PC-3 (cell line): ENCODE data around the gene KCP. TPM values are rescaled to one million over a fixed set of nuclear protein-coding genes. Genes with fewer than 3 reads are reported as not detected.

ENCODE experiments used
- ATAC-seq: fragments of 200-7000 bp; cut with Tn5 transposase; 2 replicates; pipeline ENCODE4 v1.9.1; 2020; ENCODE audit warnings: mild to moderate bottlenecking, moderate library complexity
- BruUV-seq: library from RNA; stranded (reverse); fragments of 400-500 nt; replicated peaks from 2 replicates; lab custom pipeline; 2021; lab: Mats Ljungman, UMichigan
- CTCF ChIA-PET: fragments of 300-600 bp; sonication (Branson Sonifier 250); formaldehyde crosslinking; loops from one replicate; lab custom pipeline; 2022; ENCODE audit warnings: antibody characterized with exemption; lab: Charles Lee
- POLR2A ChIA-PET: fragments of 300-600 bp; sonication (Branson Sonifier 250); formaldehyde crosslinking; loops from one replicate; lab custom pipeline; 2022; ENCODE audit warnings: antibody characterized with exemption; ENCODE audit not compliant: unreplicated experiment; lab: Charles Lee
- DNase-seq: peaks from one replicate; pipeline ENCODE4 v3.0.0-alpha.2; 2015
- H2AFZ ChIP-seq: fragments of 300-600 bp; sonication (generic); 2 replicates; pipeline ENCODE4 v1.6.0; 2016; ENCODE audit warnings: antibody characterized with exemption, low read length
- H3F3A ChIP-seq: fragments of 300-600 bp; sonication (generic); one replicate; pipeline ENCODE4 v1.6.0; 2017; ENCODE audit warnings: antibody characterized with exemption, low read length, control low read depth, mild to moderate bottlenecking; ENCODE audit not compliant: unreplicated experiment
- H3K27ac ChIP-seq: fragments of 300-600 bp; sonication (generic); 2 replicates; pipeline ENCODE4 v1.5.1; 2016; ENCODE audit warnings: mild to moderate bottlenecking, low read length
- H3K27me3 ChIP-seq: fragments of 300-600 bp; sonication (generic); 2 replicates; pipeline ENCODE4 v1.6.1; 2016; ENCODE audit warnings: low read length, mixed read lengths
- H3K36me3 ChIP-seq: fragments of 300-600 bp; sonication (generic); 2 replicates; pipeline ENCODE4 v1.6.1; 2016; ENCODE audit warnings: low read depth, mixed run types, low read length, mixed read lengths
- H3K4me1 ChIP-seq: fragments of 300-600 bp; sonication (generic); 2 replicates; pipeline ENCODE4 v1.5.1; 2016; ENCODE audit warnings: low read length; ENCODE audit not compliant: insufficient read depth
- H3K4me2 ChIP-seq: fragments of 300-600 bp; sonication (generic); 2 replicates; pipeline ENCODE4 v1.6.0; 2016; ENCODE audit warnings: low read length
- H3K4me3 ChIP-seq: fragments of 300-600 bp; sonication (generic); 2 replicates; pipeline ENCODE4 v1.5.1; 2016; ENCODE audit warnings: mild to moderate bottlenecking, low read length, mixed read lengths
- H3K79me2 ChIP-seq: fragments of 300-600 bp; sonication (generic); 2 replicates; pipeline ENCODE4 v1.6.1; 2017; ENCODE audit warnings: low read length, mixed read lengths
- H3K9ac ChIP-seq: fragments of 300-600 bp; sonication (generic); 2 replicates; pipeline ENCODE4 v1.6.0; 2016; ENCODE audit warnings: mild to moderate bottlenecking, low read length
- H3K9me2 ChIP-seq: fragments of 300-600 bp; sonication (generic); replicated peaks from 2 replicates; pipeline ENCODE4 v1.6.1; 2016; ENCODE audit warnings: mixed run types, low read length, mixed read lengths
- H3K9me3 ChIP-seq: fragments of 300-600 bp; sonication (generic); 2 replicates; pipeline ENCODE4 v1.6.1; 2016; ENCODE audit warnings: low read length, mixed read lengths
- H4K20me1 ChIP-seq: fragments of 300-600 bp; sonication (generic); 2 replicates; pipeline ENCODE4 v1.6.1; 2016; ENCODE audit warnings: low read length, mixed read lengths
- EZH2 ChIP-seq: fragments of 300-600 bp; sonication (generic); IDR thresholded peaks from one replicate; pipeline ENCODE4 v1.6.1; 2017; ENCODE audit warnings: antibody characterized with exemption, mild to moderate bottlenecking, low read length; ENCODE audit not compliant: unreplicated experiment
- EZH2phosphoT487 ChIP-seq: fragments of 300-600 bp; sonication (generic); IDR thresholded peaks from 2 replicates; pipeline ENCODE4 v1.6.1; 2018; ENCODE audit warnings: mild to moderate bottlenecking, antibody characterized with exemption, low read length, borderline replicate concordance
- intact Hi-C: fragments of 100-400 bp; cut with micrococcal nuclease; formaldehyde crosslinking; loops from 2 replicates; pipeline ENCODE4 v1.9.0; 2023
- total RNA-seq: library from RNA; depleted of rRNA; stranded (reverse); fragments of >200 nt; gene quantifications from 2 replicates; pipeline ENCODE4 v1.2.3, GENCODE V29; 2014
- TF ChIP-seq, protein P1 (sequence below): fragments of 300-600 bp; sonication (generic); conservative IDR thresholded peaks from 2 replicates; pipeline ENCODE4 v1.5.1; 2017; ENCODE audit warnings: antibody characterized with exemption, low read depth, mild to moderate bottlenecking, low read length

Gene KCP
- total RNA-seq, 1 experiment from 2014 or later = 3.2 TPM

- Histone ChIP-seq H3K79me2 (peaks cover 9% of the 10 kb centered on the region), H3K9me2 (no peaks in the 10 kb centered on the region), H3K4me2 (peak overlapping the region; percentile 98), H4K20me1 (no peaks in the 10 kb centered on the region), H3F3A (no peaks in the 10 kb centered on the region), H2AFZ (peak overlapping the region; percentile 88), H3K9ac (peak overlapping the region; percentile 4; the same call in 1 of the 2 replicates), H3K36me3 (peaks cover 5% of the 10 kb centered on the region; the same call in 1 of the 2 replicates), H3K27ac (no peak overlapping the region), H3K9me3 (no peaks in the 10 kb centered on the region), H3K4me3 (peak overlapping the region; percentile 78), H3K4me1 (peaks cover 18% of the 10 kb centered on the region), H3K27me3 (no peaks in the 10 kb centered on the region)
- no TSS peak for BruUV-seq
- POLR2A ChIA-PET = no interaction called here
- ATAC-seq = peak; percentile 79
- CTCF ChIA-PET = no interaction called here
- DNase-seq = peak; percentile 56
- TF ChIP-seq EZH2phosphoT487 = no peak
- TF ChIP-seq EZH2 = no peak
- TF ChIP-seq, protein P1, sequence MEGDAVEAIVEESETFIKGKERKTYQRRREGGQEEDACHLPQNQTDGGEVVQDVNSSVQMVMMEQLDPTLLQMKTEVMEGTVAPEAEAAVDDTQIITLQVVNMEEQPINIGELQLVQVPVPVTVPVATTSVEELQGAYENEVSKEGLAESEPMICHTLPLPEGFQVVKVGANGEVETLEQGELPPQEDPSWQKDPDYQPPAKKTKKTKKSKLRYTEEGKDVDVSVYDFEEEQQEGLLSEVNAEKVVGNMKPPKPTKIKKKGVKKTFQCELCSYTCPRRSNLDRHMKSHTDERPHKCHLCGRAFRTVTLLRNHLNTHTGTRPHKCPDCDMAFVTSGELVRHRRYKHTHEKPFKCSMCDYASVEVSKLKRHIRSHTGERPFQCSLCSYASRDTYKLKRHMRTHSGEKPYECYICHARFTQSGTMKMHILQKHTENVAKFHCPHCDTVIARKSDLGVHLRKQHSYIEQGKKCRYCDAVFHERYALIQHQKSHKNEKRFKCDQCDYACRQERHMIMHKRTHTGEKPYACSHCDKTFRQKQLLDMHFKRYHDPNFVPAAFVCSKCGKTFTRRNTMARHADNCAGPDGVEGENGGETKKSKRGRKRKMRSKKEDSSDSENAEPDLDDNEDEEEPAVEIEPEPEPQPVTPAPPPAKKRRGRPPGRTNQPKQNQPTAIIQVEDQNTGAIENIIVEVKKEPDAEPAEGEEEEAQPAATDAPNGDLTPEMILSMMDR = no peak
- intact Hi-C loops = no loop called here
These were observed 41.2 kb downstream of the KCP start for GRCh38 chr7:128869138-128869943.

- peaks cover 16% of the 10 kb centered on the region for H3K79me2 ChIP-seq
- H3K36me3 ChIP-seq = peaks cover 5% of the 10 kb centered on the region; the same call in 1 of the 2 replicates
- H3F3A ChIP-seq = no peaks in the 10 kb centered on the region
- ChIA-PET CTCF (no interaction called here), POLR2A (no interaction called here)
- H2AFZ ChIP-seq = peak overlapping the region; percentile 88
- no peak overlapping the region for H3K27ac ChIP-seq
- H3K9me2 ChIP-seq = no peaks in the 10 kb centered on the region
- peak overlapping the region; percentile 4; the same call in 1 of the 2 replicates for H3K9ac ChIP-seq
- H3K27me3 ChIP-seq = no peaks in the 10 kb centered on the region
- H3K4me2 ChIP-seq = peak overlapping the region; percentile 98
- no peak for DNase-seq
- intact Hi-C loops = no loop called here
- no peaks in the 10 kb centered on the region for H4K20me1 ChIP-seq
- BruUV-seq = no TSS peak
- H3K4me3 ChIP-seq = peak overlapping the region; percentile 78
- peak; percentile 39 for ATAC-seq
- peaks cover 18% of the 10 kb centered on the region for H3K4me1 ChIP-seq
- TF ChIP-seq EZH2phosphoT487 = no peak
- TF ChIP-seq, protein P1 = no peak
- TF ChIP-seq EZH2 = no peak
- no peaks in the 10 kb centered on the region for H3K9me3 ChIP-seq
These were observed 41.8 kb downstream of the KCP start for GRCh38 chr7:128868624-128869137.
